ENCODE measurements around the gene VPS39. TPM values are rescaled to one million over a fixed set of nuclear protein-coding genes. Genes with fewer than 3 reads are reported as not detected.

The VPS39 gene
- total and polyA plus RNA-seq, 3 donors from 2014 or later: 71.8 to 135 (median 120) TPM

GRCh38 chr15:42154956-42155355, 53.1 kb downstream of the VPS39 start:
- no peaks in the 10 kb centered on the region for H3K4me1 ChIP-seq
- no peak overlapping the region for H3K27ac ChIP-seq
- H3K4me3 ChIP-seq: no peak overlapping the region
- intact Hi-C loops (cut with DNase I; ENCODE audit: low total_unique reads): no loop called here
- H3K36me3 ChIP-seq (ENCODE audit: low read depth, missing control alignments): no peaks in the 10 kb centered on the region
- H3K27me3 ChIP-seq: no peaks in the 10 kb centered on the region
- 78 to 88% methylated on average over 14 of the region's 14 CpGs for WGBS, 2 donors
- DNase-seq: no peak
- no peaks in the 10 kb centered on the region for H3K9me3 ChIP-seq
- TF ChIP-seq POLR2A (IDR thresholded peaks at IDR 0.05) (no peak), CTCF (IDR thresholded peaks at IDR 0.05) (no peak)

- no peaks in the 10 kb centered on the region for H3K27me3 ChIP-seq
- 80 to 86% methylated on average over 13 to 16 of the region's 16 CpGs for WGBS, 2 donors
- H3K9me3 ChIP-seq: no peaks in the 10 kb centered on the region
- no peak overlapping the region for H3K27ac ChIP-seq
- no peak overlapping the region for H3K4me3 ChIP-seq
- DNase-seq: no peak
- H3K4me1 ChIP-seq: no peaks in the 10 kb centered on the region
- intact Hi-C loops (cut with DNase I; ENCODE audit: low total_unique reads): no loop called here
- no peak for TF ChIP-seq CTCF (IDR thresholded peaks at IDR 0.05)
- TF ChIP-seq POLR2A (IDR thresholded peaks at IDR 0.05): no peak
- H3K36me3 ChIP-seq (ENCODE audit: low read depth, missing control alignments): no peaks in the 10 kb centered on the region
Observed at GRCh38 chr15:42154212-42154941, 53.7 kb downstream of the VPS39 start.

GRCh38 chr15:42153874-42154211, 54.3 kb downstream of the VPS39 start:
- WGBS, 2 donors: 92 to 100% methylated on average over 1 to 4 of the region's 4 CpGs
- H3K36me3 ChIP-seq (ENCODE audit: low read depth, missing control alignments): no peaks in the 10 kb centered on the region
- H3K27me3 ChIP-seq: no peaks in the 10 kb centered on the region
- H3K4me3 ChIP-seq: no peak overlapping the region
- H3K9me3 ChIP-seq: no peaks in the 10 kb centered on the region
- no peaks in the 10 kb centered on the region for H3K4me1 ChIP-seq
- DNase-seq: no peak
- intact Hi-C loops (cut with DNase I; ENCODE audit: low total_unique reads): no loop called here
- TF ChIP-seq CTCF (IDR thresholded peaks at IDR 0.05) (no peak), POLR2A (IDR thresholded peaks at IDR 0.05) (no peak)
- no peak overlapping the region for H3K27ac ChIP-seq

- DNase-seq: no peak
- Histone ChIP-seq H3K27ac (no peak overlapping the region), H3K9me3 (no peaks in the 10 kb centered on the region), H3K36me3 (ENCODE audit: low read depth, missing control alignments) (no peaks in the 10 kb centered on the region), H3K27me3 (no peaks in the 10 kb centered on the region), H3K4me1 (no peaks in the 10 kb centered on the region), H3K4me3 (no peak overlapping the region)
- 84 to 94% methylated on average over 5 to 11 of the region's 11 CpGs for WGBS, 2 donors
- TF ChIP-seq POLR2A (IDR thresholded peaks at IDR 0.05) (no peak), CTCF (IDR thresholded peaks at IDR 0.05) (no peak)
- intact Hi-C loops (cut with DNase I; ENCODE audit: low total_unique reads): no loop called here
Observed at GRCh38 chr15:42152921-42153698, 55.0 kb downstream of the VPS39 start.

Measured in testis (tissue), 3 donors.